Measurements from ENCODE around the gene EP300.
A peak's percentile ranks its signal among the peaks of the same experiment; 100 is the strongest.
"Not testable (repeated sequence)": the region's sequence is repeated elsewhere in the genome, so short reads cannot be mapped to it uniquely, and the experiment has no call there.

Gene EP300

GRCh38 chr22:41092023-41092817 is at the start of gene EP300:
Gene EP300 (plus strand): TSS chr22:41092592. CDS start chr22:41093005, 413 bp downstream.
- DNase-seq (ENCODE audit: low spot score), result peak; percentile 81

- no peak for DNase-seq (ENCODE audit: low spot score)
Observed at GRCh38 chr22:41043722-41044121, 48.7 kb upstream of the EP300 start.

- not testable (repeated sequence) for DNase-seq (ENCODE audit: low spot score)
Observed at GRCh38 chr22:41045575-41045974, 46.8 kb upstream of the EP300 start.

- no peak for DNase-seq (ENCODE audit: low spot score)
Observed at GRCh38 chr22:41047801-41048211, 44.6 kb upstream of the EP300 start.

GRCh38 chr22:41048345-41048744 is 44.0 kb upstream of the EP300 start:
- DNase-seq (ENCODE audit: low spot score), result not testable (repeated sequence)

GRCh38 chr22:41048791-41049717 is 43.3 kb upstream of the EP300 start:
- DNase-seq (ENCODE audit: low spot score), result peak; percentile 84

GRCh38 chr22:41049795-41050194 is 42.6 kb upstream of the EP300 start:
- not testable (repeated sequence) for DNase-seq (ENCODE audit: low spot score)

GRCh38 chr22:41050883-41051282 is 41.5 kb upstream of the EP300 start:
- no peak for DNase-seq (ENCODE audit: low spot score)

- no peak for DNase-seq (ENCODE audit: low spot score)
Observed at GRCh38 chr22:41052661-41053490, 39.5 kb upstream of the EP300 start.

- no peak for DNase-seq (ENCODE audit: low spot score)
Observed at GRCh38 chr22:41057076-41057475, 35.3 kb upstream of the EP300 start.

GRCh38 chr22:41062146-41062545 is 30.2 kb upstream of the EP300 start:
- no peak for DNase-seq (ENCODE audit: low spot score)

- DNase-seq (ENCODE audit: low spot score), result not testable (repeated sequence)
Observed at GRCh38 chr22:41064326-41064725, 28.1 kb upstream of the EP300 start.

GRCh38 chr22:41066341-41066740 is 26.1 kb upstream of the EP300 start:
- DNase-seq (ENCODE audit: low spot score), result not testable (repeated sequence)

GRCh38 chr22:41067968-41068367 is 24.4 kb upstream of the EP300 start:
- DNase-seq (ENCODE audit: low spot score), result not testable (repeated sequence)

GRCh38 chr22:41070665-41071331 is 21.6 kb upstream of the EP300 start:
- no peak for DNase-seq (ENCODE audit: low spot score)

GRCh38 chr22:41074061-41074460 is 18.3 kb upstream of the EP300 start:
- no peak for DNase-seq (ENCODE audit: low spot score)

- DNase-seq (ENCODE audit: low spot score), result no peak
Observed at GRCh38 chr22:41074466-41074865, 17.9 kb upstream of the EP300 start.

GRCh38 chr22:41074941-41075710 is 17.3 kb upstream of the EP300 start:
- no peak for DNase-seq (ENCODE audit: low spot score)

- no peak for DNase-seq (ENCODE audit: low spot score)
Observed at GRCh38 chr22:41075946-41076345, 16.4 kb upstream of the EP300 start.

GRCh38 chr22:41076857-41077256 is 15.5 kb upstream of the EP300 start:
- no peak for DNase-seq (ENCODE audit: low spot score)

- no peak for DNase-seq (ENCODE audit: low spot score)
Observed at GRCh38 chr22:41078931-41079330, 13.5 kb upstream of the EP300 start.
